Endothelial cell of umbilical vein (primary cell): ENCODE results near the gene PERM1. TPM values are rescaled to one million over a fixed set of nuclear protein-coding genes. Genes with fewer than 3 reads are reported as not detected.

Source experiments
- BruUV-seq: library from RNA; stranded (reverse); fragments of 400-500 nt; replicated peaks from 2 replicates; lab custom pipeline; 2021; lab: Mats Ljungman, UMichigan
- CTCF ChIA-PET: fragments of 300-600, 350-600 bp; sonication (Branson Sonifier 250); formaldehyde crosslinking; loops from one replicate; lab custom pipeline; 2021; ENCODE audit warnings: antibody characterized with exemption, inconsistent platforms; lab: Charles Lee
- POLR2A ChIA-PET: fragments of 300-600, 350-600 bp; sonication (Branson Sonifier 250); formaldehyde crosslinking; loops from one replicate; lab custom pipeline; 2021; ENCODE audit warnings: antibody characterized with exemption, inconsistent platforms; lab: Charles Lee
- DNase-seq: peaks from one replicate; pipeline ENCODE4 v3.0.0-alpha.2; 2011; ENCODE audit warnings: low read depth, low spot score
- FAIRE-seq: peaks from 2 replicates; lab custom pipeline; 2011; peaks lifted over from hg19 to GRCh38; lab: Jason Lieb, UNC
- H2AFZ ChIP-seq: 2 replicates; pipeline ENCODE4 v1.6.0; 2012; ENCODE audit warnings: low read depth, low read length, control low read depth, inconsistent platforms
- H3K27ac ChIP-seq: 2 replicates; pipeline ENCODE4 v1.5.1; 2011; ENCODE audit warnings: low read depth, mild to moderate bottlenecking, control low read depth, low read length, moderate library complexity; ENCODE audit not compliant: insufficient read depth
- H3K27me3 ChIP-seq, 2 experiments: 2 replicates each; pipeline versions ENCODE4 v1.6.0 to v1.6.1; 2011; ENCODE audit warnings: low read length in 2 of 2, mixed read lengths in 1 of 2; ENCODE audit not compliant: control insufficient read depth in 2 of 2, insufficient read depth in 2 of 2
- H3K36me3 ChIP-seq, 2 experiments: 2 replicates in 1 of 2; 3 replicates in 1 of 2; pipeline ENCODE4 v1.5.1; 2011; ENCODE audit warnings: low read length in 2 of 2, mild to moderate bottlenecking in 1 of 2, moderate library complexity in 1 of 2; ENCODE audit not compliant: control insufficient read depth in 2 of 2, insufficient read depth in 2 of 2; ENCODE audit errors: extremely low read depth in 1 of 2
- H3K4me1 ChIP-seq: 3 replicates; pipeline ENCODE4 v1.5.1; 2011; ENCODE audit warnings: mild to moderate bottlenecking, low read length; ENCODE audit not compliant: control insufficient read depth, insufficient read depth; ENCODE audit errors: extremely low read depth
- H3K4me2 ChIP-seq: 2 replicates; pipeline ENCODE4 v1.6.1; 2011; ENCODE audit warnings: low read length, control low read depth, mixed read lengths; ENCODE audit not compliant: insufficient read depth
- H3K4me3 ChIP-seq, 3 experiments: fragments of 200-600 bp in 1 of 3; sonication (generic), shearing (Covaris generic) in 1 of 3; replicated peaks in 1 of 3; 2 replicates each; pipeline ENCODE4 v1.5.1; 2011 to 2016; ENCODE audit warnings: control low read depth in 3 of 3, low read length in 3 of 3, mild to moderate bottlenecking in 2 of 3, inconsistent platforms in 1 of 3, low read depth in 1 of 3, moderate library complexity in 1 of 3; ENCODE audit not compliant: insufficient read depth in 1 of 3
- H3K79me2 ChIP-seq: 2 replicates; pipeline ENCODE4 v1.6.0; 2012; ENCODE audit warnings: low read length, inconsistent platforms; ENCODE audit not compliant: control insufficient read depth, insufficient read depth
- H3K9ac ChIP-seq: replicated peaks from 2 replicates; pipeline ENCODE3; 2011; ENCODE audit warnings: low read length, control low read depth; ENCODE audit not compliant: insufficient read depth; ENCODE audit errors: extremely low read depth
- H3K9me1 ChIP-seq: replicated peaks from 3 replicates; pipeline ENCODE4 v1.6.0; 2011; ENCODE audit warnings: mild to moderate bottlenecking, low read length; ENCODE audit not compliant: control insufficient read depth, insufficient read depth; ENCODE audit errors: extremely low read depth
- H3K9me3 ChIP-seq: replicated peaks from 2 replicates; pipeline ENCODE4 v1.5.1; 2012; ENCODE audit warnings: low read length, inconsistent platforms; ENCODE audit not compliant: control insufficient read depth, insufficient read depth
- H4K20me1 ChIP-seq: replicated peaks from 2 replicates; pipeline ENCODE3; 2011; ENCODE audit warnings: mild to moderate bottlenecking, low read length; ENCODE audit not compliant: control insufficient read depth, insufficient read depth; ENCODE audit errors: extremely low read depth
- CTCF ChIP-seq, 2 donors: IDR thresholded peaks; 1 replicate in 1 of 2; 2 replicates in 1 of 2; pipeline ENCODE4 v1.5.1; 2011; ENCODE audit warnings: low read length in 2 of 2, mild to moderate bottlenecking in 2 of 2, moderate library complexity in 2 of 2, control low read depth in 1 of 2, inconsistent platforms in 1 of 2, low read depth in 1 of 2; ENCODE audit not compliant: insufficient read depth in 1 of 2; ENCODE audit errors: extremely low read depth in 1 of 2
- EZH2 ChIP-seq: IDR thresholded peaks from 2 replicates; pipeline ENCODE4 v1.6.1; 2012; ENCODE audit warnings: borderline replicate concordance, low read depth, mild to moderate bottlenecking, moderate library complexity, low read length, inconsistent platforms; ENCODE audit not compliant: severe bottlenecking
- GATA2 ChIP-seq: IDR thresholded peaks from 2 replicates; pipeline ENCODE4 v1.7.0; 2011; ENCODE audit warnings: low read depth, mild to moderate bottlenecking, moderate library complexity, mixed read lengths, low read length; ENCODE audit not compliant: insufficient read length, insufficient read depth
- MAX ChIP-seq: IDR thresholded peaks from 2 replicates; pipeline ENCODE4 v1.6.1; 2011; ENCODE audit not compliant: insufficient read depth, insufficient read length
- MYC ChIP-seq: IDR thresholded peaks from one replicate; pipeline ENCODE4 v1.6.1; 2011; ENCODE audit warnings: mild to moderate bottlenecking, low read depth, low read length
- POLR2A ChIP-seq: IDR thresholded peaks from 2 replicates; pipeline ENCODE4 v1.6.1; 2012; ENCODE audit warnings: low read depth, mild to moderate bottlenecking, control low read depth, low read length
- dilution Hi-C: fragments of 300-500 bp; cut with MboI; formaldehyde crosslinking; loops from one replicate; pipeline ENCODE4 v1.15.0; 2019; ENCODE audit warnings: low sequenced_read_pairs; ENCODE audit not compliant: extremely low pct_ligation_motif_present
- intact Hi-C: fragments of 100-400 bp; cut with micrococcal nuclease; formaldehyde crosslinking; loops from one replicate; pipeline ENCODE4 v1.10.0; 2022
- polyA plus RNA-seq, 4 experiments: library from polyadenylated mRNA; depleted of rRNA in 3 of 4; stranded (reverse) in 3 of 4; unstranded in 1 of 4; fragments of >200 nt; gene quantifications; 2 replicates each; pipeline versions ENCODE4 v1.2.1 to v1.2.3, GENCODE V29; 2011 to 2012; ENCODE audit warnings: missing spikeins in 1 of 4
- total RNA-seq: library from RNA; stranded (reverse); gene quantifications from 2 replicates; pipeline ENCODE4 v1.2.3, GENCODE V29; 2021

PERM1 gene
- total and polyA plus RNA-seq, 2 donors (not counting 3 experiments of a cell fraction or from before 2014, with no cell fraction given): not detected

- H3K9me3 ChIP-seq: no peaks in the 10 kb centered on the region
- H2AFZ ChIP-seq: peak overlapping the region; percentile 58
- peak overlapping the region; percentile 18 to 51 (median 19) for H3K4me3 ChIP-seq
- no peaks in the 10 kb centered on the region for H4K20me1 ChIP-seq
- intact Hi-C loops (loop anchor here (2.0 kb wide), 1 partner anchor 14 kb away; no protein-coding TSS in a partner anchor), dilution Hi-C loops (no loop called here)
- peak overlapping the region; percentile 54 for H3K9ac ChIP-seq
- peak overlapping the region; percentile 29 for H3K4me2 ChIP-seq
- POLR2A ChIA-PET: no interaction called here
- CTCF ChIA-PET: interaction anchor here (1.2 to 5.7 kb wide), 8 partner anchors 13 to 132 kb away, joined by 4 to 41 read pairs (median 6); partner anchors contain the start of genes AGRN, ISG15, PERM1 and PLEKHN1
- H3K36me3 ChIP-seq: no peaks in the 10 kb centered on the region
- peak overlapping the region; percentile 80 for H3K27ac ChIP-seq
- no TSS peak for BruUV-seq
- no peaks in the 10 kb centered on the region for H3K9me1 ChIP-seq
- FAIRE-seq: no peak
- TF ChIP-seq CTCF (IDR thresholded peaks at IDR 0.05; ENCODE audit: extremely low read depth in 1 of 2, insufficient read depth in 1 of 2, low read depth in 1 of 2, low read length in 2 of 2) (no peak), MYC (no peak), MAX (no peak), EZH2 (no peak), POLR2A (no peak), GATA2 (no peak)
- H3K4me1 ChIP-seq: peaks cover 21% of the 10 kb centered on the region
- H3K27me3 ChIP-seq: peaks cover 0 to 19% of the 10 kb centered on the region in 2 experiments
- DNase-seq: no peak
- H3K79me2 ChIP-seq: no peaks in the 10 kb centered on the region
Observed at GRCh38 chr1:1001057-1001783, 19.3 kb upstream of the PERM1 start.
